WI38 (cell line): Measurements from ENCODE around the gene THSD7B.

ENCODE experiments used
- H3K4me3 ChIP-seq: 2 replicates; pipeline ENCODE4 v1.5.1; 2011; ENCODE audit warnings: low read depth, mild to moderate bottlenecking, control low read depth, low read length
- CTCF ChIP-seq: IDR thresholded peaks from 2 replicates; pipeline ENCODE4 v1.5.1; 2012; ENCODE audit warnings: low read depth, mild to moderate bottlenecking, control low read depth, low read length

The THSD7B gene

GRCh38 chr2:136783856-136784255 is 18.5 kb downstream of the THSD7B start:
- no peak overlapping the region for H3K4me3 ChIP-seq
- no peak for TF ChIP-seq CTCF

GRCh38 chr2:136785215-136785614 is 19.9 kb downstream of the THSD7B start:
- H3K4me3 ChIP-seq: no peak overlapping the region
- TF ChIP-seq CTCF: no peak

- no peak overlapping the region for H3K4me3 ChIP-seq
- TF ChIP-seq CTCF: no peak
These were observed 22.6 kb downstream of the THSD7B start for GRCh38 chr2:136787970-136788369.

- TF ChIP-seq CTCF: no peak
- H3K4me3 ChIP-seq: no peak overlapping the region
These were observed 31.0 kb downstream of the THSD7B start for GRCh38 chr2:136796339-136796738.

- H3K4me3 ChIP-seq: no peak overlapping the region
- TF ChIP-seq CTCF: no peak
These were observed 33.4 kb downstream of the THSD7B start for GRCh38 chr2:136798766-136799165.

GRCh38 chr2:136801661-136802060 is 36.3 kb downstream of the THSD7B start:
- H3K4me3 ChIP-seq: no peak overlapping the region
- TF ChIP-seq CTCF: no peak

- no peak for TF ChIP-seq CTCF
- H3K4me3 ChIP-seq: no peak overlapping the region
These were observed 44.7 kb downstream of the THSD7B start for GRCh38 chr2:136809998-136810397.

GRCh38 chr2:136818839-136819238 is 53.5 kb downstream of the THSD7B start:
- TF ChIP-seq CTCF: no peak

More at GRCh38 chr2:136818839-136819238, 53.5 kb downstream of the THSD7B start:
- H3K4me3 ChIP-seq: no peak overlapping the region
